Measurements from ENCODE around the gene WDR19.
A peak's percentile ranks its signal among the peaks of the same experiment; 100 is the strongest.
"Not testable (repeated sequence)": the region's sequence is repeated elsewhere in the genome, so short reads cannot be mapped to it uniquely, and the experiment has no call there.

Gene WDR19

DNA sequence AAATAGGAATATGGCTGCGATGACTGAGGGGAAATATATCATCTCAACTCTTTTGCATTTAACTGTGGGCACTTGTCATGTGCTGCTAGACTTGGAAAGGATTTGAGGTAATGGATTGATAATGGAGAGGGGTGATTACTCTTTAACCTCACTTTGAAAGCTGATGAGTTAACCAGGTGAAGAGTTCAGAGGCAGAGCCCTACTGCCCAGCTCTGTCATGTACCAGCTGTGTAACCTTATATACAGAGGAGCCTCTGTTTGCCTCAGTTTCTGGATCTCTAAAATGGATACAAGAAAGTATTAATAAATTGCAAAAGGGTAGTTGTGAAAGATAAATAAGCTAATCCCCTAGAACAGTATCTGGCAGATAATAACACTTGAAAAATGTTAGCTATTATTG is 51.5 kb downstream of the WDR19 start:
- DNase-seq, result no peak

DNA sequence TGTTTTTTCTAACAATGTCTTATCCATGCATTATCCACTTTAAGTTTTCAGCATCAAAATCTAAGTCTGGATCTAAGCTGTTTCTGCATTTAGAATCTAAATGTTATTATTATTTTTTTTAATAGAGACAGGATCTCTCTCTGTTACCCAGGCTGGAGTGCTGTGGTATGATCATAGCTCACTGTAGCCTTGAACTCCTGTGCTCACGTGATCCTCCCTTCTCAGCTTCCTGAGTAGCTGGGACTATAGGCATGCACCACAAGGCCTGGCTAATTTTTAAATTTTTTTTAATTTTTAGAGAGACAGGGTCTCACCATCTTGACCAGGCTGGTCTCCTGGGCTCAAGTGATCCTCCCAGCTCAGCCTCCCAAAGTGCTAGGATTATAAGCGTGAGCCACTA is 52.7 kb downstream of the WDR19 start:
- DNase-seq, result no peak

DNA sequence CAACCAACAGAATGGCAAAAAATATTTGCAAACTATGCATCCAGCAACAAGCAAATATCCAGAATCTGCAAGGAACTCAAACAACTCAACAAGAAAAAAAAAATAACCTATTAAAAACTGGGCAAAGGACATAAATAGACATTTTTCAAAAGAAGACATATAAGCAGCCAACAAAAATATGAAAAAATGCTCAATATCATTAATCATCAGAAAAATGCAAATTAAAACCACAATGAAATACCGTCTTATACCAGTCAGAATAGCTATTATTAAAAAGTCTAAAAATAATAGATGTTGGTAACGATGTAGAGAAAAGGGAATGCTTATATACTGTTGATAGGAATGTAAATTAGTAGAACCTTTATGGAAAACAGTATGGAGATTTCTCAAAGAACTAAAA is 53.4 kb downstream of the WDR19 start:
- DNase-seq, result no peak

DNA sequence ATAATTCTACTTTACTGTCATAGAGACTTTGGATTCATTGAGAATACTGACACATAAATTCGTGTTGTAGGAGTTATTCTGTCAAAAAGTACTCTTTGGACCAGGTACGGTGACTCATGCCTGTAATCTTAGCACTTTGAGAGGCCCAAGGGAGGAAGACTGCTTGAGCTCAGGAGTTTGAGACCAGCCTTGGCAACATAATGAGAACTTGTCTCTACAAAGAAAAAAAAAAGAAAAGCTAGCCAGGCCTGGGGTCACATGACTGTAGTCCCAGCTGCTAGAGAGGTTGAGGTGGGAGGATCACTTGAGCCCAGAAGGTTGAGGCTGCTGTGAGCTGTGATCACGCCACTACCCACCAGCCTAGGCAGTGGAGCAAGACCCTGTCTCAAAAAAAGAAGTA is 54.9 kb downstream of the WDR19 start:
- DNase-seq, result no peak

DNA sequence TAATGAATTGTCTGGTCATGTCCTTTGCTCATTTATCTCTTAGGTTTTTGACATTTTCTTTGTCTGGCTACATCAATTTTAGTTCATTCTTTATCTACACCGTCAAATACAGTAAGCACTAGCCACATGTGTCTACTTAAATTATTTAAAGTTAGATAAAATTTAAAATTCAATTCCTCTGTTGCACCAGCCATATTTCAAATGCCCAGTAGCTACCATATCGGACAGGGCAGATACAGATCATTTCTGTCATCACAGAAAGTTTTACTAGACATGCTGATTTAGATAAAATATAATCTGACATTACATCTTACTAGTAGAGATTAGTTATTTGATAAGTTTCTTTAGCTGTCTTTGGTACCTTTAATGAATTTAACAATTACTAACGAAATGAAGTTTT is 61.1 kb downstream of the WDR19 start:
- DNase-seq, result no peak

DNA sequence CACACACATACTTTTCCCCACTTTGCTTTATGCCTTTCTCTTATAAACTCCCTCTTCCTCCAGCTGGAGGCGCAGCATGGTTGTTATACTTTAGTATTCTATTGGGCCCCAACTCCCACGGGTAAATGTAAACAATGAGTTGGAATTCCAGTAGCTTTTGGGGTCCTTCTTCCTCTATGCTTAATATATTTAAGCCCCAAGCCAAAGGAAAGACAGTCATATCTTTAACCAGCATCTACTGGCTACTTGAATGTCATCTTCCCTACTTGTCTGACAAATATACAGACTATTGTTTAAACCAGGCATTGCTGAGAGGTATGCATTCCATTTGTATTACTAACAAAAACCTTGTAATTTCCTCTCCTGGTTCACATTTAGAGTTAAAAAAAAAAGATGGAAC is 72.9 kb downstream of the WDR19 start:
- no peak for DNase-seq

DNA sequence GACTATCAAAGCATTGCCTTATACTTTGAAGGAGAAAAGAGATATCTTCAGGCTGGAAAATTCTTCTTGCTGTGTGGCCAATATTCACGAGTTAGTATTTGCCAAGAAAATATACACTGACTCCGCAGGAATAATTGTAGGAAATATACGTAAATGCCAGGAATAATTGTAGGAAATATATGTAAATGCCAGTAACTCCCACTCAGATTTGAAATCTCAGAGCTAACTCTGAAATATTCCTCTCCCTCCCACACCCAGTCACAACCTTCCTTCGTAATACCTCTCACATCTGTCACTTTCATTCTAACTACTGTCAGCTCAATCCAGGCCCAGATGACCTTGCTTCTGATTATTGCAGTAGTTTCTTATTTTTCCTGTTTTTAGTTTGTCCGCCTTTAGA is 73.5 kb downstream of the WDR19 start:
- DNase-seq, result no peak

DNA sequence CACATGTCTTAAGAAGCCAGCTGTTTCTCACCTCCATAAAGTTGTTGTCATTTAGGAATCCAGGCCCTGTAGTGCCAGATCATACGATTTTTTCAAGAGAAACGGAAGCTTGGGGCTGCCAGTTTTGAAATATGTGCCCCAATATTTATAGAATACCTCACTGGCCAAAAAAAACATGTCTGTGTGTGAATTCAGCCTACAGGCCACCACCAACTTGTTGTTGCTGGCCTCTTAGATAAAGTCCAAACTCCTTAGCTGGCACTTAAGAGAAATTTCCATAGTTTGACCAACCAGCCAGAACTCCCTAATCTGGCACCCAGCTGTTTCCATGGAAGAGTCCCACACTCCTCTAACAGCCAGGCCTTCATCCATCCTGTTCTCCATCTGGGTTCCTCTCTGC is 74.1 kb downstream of the WDR19 start:
- DNase-seq, result no peak

DNA sequence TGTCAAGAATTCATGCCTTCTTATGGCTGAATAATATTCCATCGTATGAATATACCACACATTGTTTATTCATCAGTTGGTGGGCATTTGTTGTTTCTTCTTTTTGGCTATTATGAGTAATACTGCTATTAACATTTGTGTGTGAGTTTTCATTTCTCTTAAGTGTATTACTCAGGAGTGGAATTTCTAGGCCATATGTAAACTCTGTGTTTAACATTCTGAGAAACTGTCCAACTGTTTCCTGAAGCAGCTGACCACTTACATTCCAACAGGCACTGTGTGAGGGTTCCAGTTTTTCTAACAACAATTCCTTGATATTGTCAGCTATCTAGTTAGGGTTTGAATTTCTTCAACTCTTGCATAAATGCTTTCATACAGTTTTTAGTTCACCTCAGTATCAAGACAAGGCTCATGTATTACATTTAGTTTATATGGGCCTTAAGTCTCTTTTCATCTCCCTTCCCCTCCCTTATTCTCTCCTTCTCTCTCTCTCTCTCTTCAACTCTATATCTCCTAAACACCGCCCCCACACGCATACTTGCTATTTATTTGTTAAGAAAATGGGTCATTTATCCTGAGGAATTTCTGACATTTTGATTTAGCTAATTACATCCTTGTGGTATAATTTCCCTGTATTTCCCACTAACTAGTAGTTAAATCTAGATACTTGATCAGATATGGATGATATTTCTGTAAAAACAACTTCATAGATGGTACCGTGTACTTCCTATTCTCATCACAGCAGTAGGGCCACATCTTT is 77.4 kb downstream of the WDR19 start:
- DNase-seq, result no peak

DNA sequence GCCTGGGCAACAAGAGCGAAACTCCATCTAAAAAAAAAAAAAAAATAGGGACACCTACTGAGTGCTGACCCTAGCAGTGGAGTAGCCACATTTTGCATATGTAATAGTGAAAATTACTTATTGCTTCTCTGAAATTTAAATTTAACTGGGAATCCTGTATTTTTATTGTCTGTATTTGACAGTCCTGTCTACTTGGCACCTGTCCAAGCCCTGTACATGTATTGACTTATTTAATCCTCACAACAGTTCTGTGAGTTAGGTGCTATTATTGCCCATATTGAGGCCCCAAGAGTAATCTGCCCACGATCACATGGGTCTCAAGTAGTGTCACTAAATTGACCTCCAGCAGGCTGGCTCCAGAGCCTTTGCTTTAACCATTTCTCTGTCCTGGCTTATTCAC is 81.6 kb downstream of the WDR19 start:
- DNase-seq, result peak; percentile 0

DNA sequence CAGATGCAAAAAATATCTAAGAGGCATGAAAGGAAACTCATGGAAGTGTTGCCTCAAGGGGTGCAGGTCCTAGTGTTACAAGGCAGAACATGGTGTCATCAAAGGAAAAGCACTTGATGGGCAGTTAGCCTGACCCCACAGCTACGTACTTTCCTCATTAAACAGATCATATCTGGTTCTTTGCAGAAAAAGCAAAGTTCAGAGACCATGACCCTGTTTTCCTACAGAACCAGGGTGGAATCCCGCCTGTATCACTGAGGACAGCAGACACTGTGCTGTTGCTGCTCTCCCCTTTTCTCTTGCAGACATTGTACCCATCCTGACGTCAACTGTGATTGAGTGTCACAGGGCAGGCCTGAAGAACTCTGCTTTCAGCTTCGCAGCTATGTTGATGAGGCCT is 92.2 kb downstream of the WDR19 start:
- DNase-seq, result no peak

DNA sequence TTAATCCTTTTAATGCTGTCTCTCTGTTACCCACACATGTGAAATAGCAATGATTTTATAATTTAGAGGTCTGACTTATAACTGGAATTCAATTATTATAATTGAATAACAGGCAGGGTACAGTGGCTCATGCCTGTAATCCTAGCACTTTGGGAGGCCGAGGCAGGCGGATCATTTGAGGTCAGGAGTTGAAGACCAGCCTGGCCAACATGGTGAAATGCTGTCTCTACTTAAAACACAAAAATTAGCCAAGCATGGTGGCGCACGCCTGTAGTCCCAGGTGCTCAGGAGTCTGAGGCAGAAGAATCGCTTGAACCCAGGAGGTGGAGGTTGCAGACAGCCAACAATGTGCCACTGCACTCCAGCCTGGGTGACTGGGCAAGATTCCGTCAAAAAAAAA is 95.3 kb downstream of the WDR19 start:
- not testable (repeated sequence) for DNase-seq

DNA sequence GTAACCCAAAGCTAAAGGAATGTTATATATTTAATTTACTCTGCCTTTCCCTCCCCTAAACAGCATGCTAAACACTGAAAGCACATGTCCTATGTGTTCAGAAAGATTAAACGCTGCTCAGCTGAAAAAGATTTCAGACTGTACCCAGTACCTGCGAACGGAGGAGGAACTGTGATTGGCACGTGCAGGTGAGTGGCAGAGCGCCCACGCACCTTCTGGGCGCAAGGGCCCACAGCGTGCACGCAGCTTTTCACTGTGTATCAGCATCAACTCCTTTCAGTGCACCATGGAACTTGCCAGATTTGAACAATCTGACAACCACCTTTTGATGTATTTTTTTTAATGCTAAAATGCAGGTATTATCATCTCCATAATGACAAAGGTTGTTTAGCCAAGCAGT is 96.1 kb downstream of the WDR19 start:
- no peak for DNase-seq

DNA sequence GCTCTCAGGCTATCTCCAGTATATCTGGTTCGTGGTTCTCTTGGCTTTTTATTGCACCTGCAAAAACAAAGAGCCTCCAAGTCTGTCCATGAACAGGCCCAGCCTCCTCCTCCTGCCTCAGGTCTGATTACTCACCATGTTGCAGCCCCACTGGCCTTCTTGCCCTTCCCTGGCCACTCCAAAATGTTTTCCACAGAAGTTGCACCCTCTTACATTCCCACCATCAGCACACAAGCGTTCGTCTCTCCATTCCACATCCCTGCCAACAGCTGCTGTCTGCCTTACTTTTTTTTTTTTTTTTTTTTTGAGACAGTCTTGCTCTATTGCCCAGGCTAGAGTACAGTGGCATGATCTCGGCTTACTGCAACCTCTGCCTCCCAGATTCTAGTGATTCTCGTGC is 97.1 kb downstream of the WDR19 start:
- no peak for DNase-seq

DNA sequence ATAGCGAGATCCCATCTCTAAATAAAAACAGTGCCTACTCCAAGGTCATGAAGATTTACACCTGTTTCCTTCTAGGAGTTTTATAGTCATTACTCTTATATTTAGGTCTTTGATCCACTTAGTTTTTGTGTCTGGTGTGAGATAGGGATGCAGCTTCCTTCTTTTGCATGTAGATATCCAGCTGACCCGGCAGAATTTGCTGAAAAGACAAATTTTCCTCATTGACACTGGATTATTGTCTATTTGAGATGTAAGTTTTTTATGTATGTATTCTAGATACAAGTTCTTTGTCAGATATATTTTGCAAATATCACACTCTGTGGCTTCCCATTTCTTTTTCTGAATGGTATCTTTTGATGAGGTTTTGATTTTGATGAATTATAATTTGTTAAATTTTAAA is 98.4 kb downstream of the WDR19 start:
- no peak for DNase-seq

DNA sequence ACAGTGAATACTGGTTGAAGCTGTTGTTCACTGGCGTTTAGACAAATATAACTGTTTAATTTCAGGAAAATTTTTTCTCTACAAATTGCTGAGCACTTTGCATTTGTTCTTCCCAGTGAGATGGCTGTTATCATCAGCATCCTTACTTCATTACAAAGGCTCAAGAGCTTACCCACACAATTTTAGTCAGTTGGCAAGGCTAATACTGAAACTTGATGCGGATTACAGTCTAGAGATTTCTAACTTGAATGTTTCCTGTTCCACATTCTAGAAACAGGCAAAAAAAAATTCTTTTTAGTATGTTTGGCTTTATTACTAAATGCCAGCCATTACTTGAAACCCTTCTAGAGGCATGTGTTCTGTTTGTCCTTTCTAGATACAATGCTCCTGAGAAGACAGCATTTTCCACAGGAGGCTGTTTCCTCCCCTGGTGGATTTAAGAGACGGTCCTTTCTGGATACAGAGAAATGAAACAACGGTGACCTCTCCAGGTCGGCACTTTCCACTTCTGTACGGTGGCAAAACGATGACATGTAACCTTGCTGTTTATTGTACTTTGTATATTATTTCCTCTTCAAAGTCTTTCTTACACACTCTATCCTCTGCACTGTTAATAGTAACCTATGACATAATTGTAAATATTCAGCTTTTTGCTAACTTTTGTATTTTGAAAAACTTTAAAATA is 102.9 kb downstream of the WDR19 start:
- no peak for DNase-seq

DNA sequence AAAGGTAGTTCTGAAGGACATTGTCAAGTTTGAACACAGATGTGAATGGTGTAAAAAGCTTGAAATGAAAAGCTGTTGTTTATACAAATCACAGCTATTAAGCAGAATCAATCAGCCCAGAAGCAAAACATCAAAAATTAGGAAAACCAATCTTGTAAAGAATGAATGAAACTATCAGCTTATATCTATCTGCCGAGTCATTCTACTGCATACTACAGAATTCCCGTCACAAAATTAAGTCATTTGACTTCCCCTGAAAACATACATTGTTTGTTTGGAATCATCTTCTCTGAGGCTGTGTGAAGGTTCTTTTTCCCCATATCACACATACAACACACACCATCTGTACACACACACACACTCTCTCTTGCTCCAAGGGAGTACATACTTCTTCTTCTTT is 103.5 kb downstream of the WDR19 start:
- no peak for DNase-seq

DNA sequence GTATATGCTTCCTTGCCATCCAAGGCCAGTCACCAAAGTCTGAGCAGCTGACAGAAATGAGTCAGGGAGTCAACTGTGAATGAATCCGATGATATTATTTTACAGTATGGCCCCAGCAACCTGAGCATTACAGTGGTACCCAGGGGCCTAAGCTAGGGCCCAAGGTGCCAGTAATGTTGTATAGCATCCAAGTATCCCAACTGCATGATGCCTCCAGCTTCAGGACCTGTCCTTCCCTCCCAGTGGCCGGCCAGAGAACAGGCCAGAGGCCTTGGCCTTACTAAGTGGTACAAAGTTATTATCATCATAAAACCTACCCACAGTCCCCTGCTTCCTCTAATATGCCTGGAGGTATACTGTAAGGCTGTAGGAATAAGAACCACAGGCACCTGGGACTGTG is 103.9 kb downstream of the WDR19 start:
- DNase-seq, result no peak

DNA sequence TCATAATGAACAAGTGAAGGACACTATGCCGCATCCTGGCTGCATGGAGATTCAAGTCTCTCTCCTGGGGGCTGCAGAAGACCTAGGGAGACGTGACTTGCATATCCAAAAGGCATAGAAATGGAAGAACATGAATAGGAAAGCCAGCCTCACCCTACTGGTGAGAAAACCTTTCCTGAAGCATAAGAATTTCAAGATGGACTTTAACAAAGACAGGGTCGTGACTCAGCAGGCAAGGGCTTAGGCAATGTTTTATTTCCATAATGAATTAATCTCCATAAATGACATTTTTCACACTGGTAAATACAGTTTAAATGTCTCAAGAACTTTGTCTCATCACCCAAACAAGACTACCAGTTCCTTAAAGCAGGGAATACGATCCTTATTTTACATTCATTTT is 104.9 kb downstream of the WDR19 start:
- no peak for DNase-seq

DNA sequence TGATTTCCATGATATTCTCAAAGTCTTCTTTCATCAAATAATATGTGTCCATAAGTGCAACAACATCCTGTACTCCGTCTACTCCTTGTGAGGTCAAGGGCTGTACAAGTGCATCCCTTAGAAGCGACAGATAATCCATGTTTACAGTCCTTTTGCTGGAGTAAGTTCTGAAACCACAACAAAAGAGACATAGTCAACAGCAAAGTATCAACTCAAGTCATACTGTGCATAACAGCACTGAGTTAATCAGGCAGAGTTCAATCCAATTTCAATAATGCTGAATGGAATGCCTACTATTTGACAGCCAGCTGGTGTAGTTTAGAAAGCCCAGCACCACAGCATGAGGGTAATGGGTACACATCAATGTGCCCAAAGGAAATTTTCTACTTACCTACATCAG is 109.4 kb downstream of the WDR19 start:
- DNase-seq, result no peak

DNA sequence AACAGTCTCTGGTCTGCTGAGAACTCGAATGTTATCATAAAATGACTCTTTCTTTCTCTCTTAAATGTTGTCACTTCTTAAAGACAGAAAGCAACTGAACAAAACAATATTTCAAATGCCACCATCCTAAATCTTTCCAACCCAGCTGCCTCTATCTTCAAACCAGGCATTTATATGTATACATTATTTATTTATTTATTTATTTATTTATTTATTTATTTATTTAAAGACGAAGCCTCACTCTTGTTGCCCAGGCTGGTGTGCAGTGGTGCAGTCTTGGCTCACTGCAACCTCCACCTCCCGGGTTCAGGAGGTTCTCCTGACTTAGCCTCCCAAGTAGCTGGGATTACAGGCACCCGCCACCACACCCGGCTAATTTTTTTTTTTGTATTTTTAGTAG is 110.1 kb downstream of the WDR19 start:
- not testable (repeated sequence) for DNase-seq

DNA sequence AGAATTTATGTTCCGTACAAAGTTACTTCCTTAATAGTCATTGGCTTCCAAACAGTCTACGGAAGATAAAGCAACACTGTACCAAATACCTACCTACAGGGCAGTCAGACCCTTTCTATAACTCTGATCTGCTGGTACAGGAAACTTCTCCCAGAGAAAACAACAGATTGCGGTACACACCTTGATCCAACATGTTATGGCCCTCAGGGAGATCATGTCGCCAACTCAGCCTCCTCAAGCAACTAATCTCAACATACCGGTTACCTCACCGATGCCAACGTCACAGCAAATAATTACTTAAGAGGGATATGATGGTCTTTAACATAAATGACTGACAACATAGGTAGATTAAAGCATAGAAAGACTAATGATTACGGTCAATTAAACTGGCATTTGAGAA is 113.5 kb downstream of the WDR19 start:
- no peak for DNase-seq

DNA sequence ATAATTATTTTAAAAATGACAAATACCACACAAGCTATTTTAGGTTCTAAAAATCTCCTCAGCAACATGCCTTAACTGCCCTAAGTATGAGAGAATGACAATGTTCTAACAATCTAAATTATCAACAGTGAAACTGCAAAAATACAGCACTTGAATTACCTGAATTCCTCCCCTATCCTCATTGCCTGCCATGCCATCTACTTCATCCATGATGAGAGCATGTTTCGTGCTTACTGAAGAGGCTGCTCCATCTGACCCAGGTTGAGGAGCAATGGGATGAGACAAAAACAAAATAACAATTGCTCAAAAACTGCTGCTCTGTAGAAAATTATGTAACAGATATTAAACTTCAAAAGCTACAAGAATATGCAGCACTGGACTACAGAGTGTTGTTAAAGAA is 120.6 kb downstream of the WDR19 start:
- DNase-seq, result no peak

DNA sequence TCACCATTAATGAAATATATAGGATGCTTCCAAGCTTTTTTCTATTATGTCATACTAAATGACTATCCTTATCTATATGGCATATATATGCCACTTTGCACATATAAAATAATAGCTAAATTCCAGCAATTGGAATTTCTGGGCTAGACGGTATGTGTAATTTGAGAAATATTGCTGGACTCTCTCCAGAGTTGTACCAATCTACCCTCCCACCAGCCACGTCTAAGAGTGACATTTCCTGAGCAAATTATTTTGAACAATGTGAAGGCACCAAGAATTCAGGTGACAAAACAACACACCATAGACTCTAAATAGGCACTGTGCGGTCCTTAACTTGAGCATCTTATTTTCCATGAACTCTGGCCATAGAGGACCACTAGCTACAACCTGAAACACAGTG is 121.5 kb downstream of the WDR19 start:
- DNase-seq, result no peak

DNA sequence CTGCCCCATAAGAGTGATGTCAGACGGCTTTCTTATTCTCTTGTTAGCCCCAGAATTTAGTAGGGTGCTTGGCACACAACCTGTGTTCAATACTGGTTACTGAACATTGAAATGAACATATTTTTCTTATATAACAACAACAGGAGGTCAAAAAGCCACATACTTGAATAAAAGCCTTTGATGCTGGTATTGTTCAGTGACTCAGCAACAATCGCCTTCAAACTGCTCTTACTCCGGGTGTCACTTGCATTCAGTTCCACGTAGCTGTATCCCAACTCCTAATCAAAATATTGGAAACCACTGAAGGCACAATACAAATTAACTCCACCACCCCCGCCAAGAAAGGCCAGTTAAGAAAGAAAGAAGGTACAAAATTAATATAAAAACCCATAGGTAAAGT is 122.3 kb downstream of the WDR19 start:
- no peak for DNase-seq
